Left ventricle myocardium superior (tissue), 1 donor: ENCODE measurements around the gene CHST8. TPM values are rescaled to one million over a fixed set of nuclear protein-coding genes. Genes with fewer than 3 reads are reported as not detected.
"Not testable (repeated sequence)": the region's sequence is repeated elsewhere in the genome, so short reads cannot be mapped to it uniquely, and the experiment has no call there.

Experiments used
- ATAC-seq: fragments of 200-7000 bp; cut with Tn5 transposase; one replicate; pipeline ENCODE4 v1.9.1; 2020; ENCODE audit warnings: mild to moderate bottlenecking, moderate library complexity
- DNase-seq: peaks from one replicate; pipeline ENCODE4 v3.0.0-alpha.2; 2020
- intact Hi-C: fragments of 100-400 bp; cut with micrococcal nuclease; formaldehyde crosslinking; loops from one replicate; pipeline ENCODE4 v1.11.0; 2022
- total RNA-seq: library from RNA; stranded (reverse); fragmentation: NEBNext Ultra II Directional; extraction: Animal tissue kit (Norgen Biotek cat#: 25700); gene quantifications from one replicate; pipeline ENCODE4 v1.2.1, GENCODE V29; 2021
- donor health status: DM: no; HTN: yes; CAD: no; lungs with severe emphysema.

The CHST8 gene
- total RNA-seq, 1 donor from 2014 or later: not detected

DNA sequence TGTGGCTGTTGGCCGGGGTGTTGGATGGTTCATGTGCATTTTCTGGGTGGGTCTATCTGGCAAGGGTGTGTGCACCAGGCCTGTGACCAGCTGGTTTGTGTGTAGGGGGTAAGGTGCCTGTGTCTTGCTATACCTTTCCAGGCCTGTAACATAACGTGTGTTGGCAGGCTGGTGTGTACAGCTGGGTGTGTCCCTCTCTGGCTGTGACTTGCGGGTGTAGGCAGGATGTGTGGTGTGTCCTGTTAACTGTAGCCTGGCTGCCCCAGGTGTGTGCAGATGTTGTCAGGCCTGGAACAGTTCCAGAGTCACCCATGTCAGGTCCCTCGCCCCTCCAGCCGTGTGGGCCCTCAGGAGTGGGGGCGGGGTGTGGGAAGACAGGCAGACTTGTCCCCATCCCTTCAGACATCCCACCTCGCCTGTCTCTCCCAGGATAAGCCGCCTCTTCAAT lies 184.7 kb downstream of the CHST8 start:
- DNase-seq (no peak), ATAC-seq (no peak)
- intact Hi-C loops: no loop called here

DNA sequence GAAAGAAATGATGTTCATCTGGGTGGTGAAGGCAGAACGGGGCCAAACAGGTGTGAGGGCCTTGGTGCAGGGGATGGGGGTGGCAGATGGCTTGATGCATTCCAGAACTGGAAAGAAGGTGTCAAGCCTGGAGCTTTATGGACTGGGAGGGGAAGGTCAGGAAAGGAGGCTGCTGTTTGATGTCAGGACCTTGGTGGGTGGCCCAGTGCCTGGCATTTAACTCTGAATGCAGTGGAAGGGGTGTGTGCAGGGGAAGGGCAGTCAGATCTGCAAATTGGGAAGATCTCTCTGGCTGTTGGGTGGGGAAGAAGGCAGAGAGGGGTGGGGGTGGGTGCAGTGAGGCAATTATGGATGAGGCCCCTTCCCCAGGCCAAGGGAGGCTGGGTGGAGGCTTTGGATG lies 186.6 kb downstream of the CHST8 start:
- ATAC-seq (no peak), DNase-seq (no peak)
- intact Hi-C loops: no loop called here

DNA sequence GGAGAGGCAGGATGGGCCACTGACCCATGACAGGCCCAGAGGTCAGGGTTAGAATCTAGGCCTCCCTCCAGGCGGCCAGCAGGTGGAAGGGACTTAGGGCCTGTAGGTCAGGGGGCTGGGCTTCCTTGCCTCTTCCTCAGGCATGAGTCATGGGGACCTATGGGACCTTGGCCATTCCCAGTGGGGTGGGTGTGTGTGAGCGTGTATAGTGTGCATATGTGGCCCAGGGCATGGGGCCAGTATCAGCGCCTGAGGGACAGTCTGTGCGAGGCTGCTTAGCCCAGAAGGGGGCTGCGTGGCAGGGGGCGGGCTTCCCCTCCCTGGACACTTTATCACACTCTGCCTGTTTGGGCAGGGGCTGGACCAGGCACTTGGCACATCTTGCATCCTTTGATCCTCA lies 188.2 kb downstream of the CHST8 start:
- intact Hi-C loops: no loop called here
- peak; percentile 57 for ATAC-seq

DNA sequence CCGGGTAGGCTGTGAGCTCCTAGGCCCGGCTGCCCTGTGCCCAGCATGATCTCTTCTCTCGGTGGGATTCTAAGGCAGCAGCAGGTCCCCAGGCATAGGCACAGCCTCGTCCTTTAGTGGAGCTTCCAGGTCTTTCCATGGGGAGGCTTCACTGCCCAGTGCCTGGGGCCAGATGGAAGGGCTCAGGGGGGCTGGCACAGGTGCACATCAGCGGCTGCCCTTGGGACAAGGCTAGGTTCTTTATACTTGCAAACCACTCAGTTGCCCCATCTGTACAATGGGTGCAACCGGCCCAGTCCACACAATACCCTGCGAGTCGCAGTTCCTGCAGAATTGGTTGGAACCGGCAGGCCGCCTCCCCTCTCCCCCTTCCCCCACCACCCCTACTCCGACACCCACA lies 189.1 kb downstream of the CHST8 start:
- ATAC-seq (no peak), DNase-seq (no peak)
- intact Hi-C loops: no loop called here

More for the DNA sequence above, 188.2 kb downstream of the CHST8 start:
- no peak for DNase-seq

DNA sequence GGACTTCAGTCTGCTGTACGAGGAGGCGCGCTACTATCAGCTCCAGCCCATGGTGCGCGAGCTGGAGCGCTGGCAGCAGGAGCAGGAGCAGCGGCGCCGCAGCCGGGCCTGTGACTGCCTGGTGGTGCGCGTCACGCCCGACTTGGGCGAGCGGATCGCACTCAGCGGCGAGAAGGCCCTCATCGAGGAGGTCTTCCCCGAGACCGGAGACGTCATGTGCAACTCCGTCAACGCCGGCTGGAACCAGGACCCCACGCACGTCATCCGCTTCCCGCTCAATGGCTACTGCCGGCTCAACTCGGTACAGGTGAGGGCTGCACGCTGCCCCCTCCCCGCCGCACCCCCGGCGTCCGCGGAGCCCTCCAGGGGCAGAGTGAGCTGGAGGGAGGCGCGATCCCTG lies 189.5 kb downstream of the CHST8 start:
- DNase-seq (no peak), ATAC-seq (no peak)
- intact Hi-C loops: no loop called here

DNA sequence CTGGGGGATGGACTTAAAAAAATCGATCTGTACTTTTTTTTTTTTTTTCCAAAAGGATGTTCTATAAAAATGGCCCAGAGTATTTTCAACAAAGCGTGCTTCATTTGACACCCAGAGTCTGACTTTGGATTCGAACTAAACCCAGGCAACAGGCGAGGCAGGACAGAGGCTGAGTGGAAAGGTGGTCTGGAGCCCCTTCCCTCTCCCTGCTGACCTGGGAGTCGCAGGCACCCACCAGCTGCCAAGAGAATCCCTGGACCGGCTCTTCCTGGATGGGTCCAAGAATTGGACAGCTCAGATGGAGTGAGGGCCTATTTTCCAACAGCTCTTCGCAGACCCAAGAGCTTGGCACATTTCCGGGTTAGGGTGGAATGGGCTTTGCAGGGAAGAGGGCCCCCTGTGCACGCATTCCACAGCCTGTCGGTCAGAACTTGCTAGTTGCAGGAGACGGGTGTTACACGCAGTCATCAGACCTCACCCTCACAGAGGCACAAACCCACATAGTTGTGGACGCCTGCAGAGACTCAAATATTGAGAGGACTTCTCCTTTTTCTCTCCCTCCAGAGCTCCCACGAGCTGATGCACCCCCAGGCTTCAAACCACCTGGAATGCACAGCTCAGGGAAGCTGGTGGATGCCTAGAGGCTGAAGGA lies 190.1 kb downstream of the CHST8 start:
- DNase-seq (no peak), ATAC-seq (no peak)
- intact Hi-C loops: no loop called here

DNA sequence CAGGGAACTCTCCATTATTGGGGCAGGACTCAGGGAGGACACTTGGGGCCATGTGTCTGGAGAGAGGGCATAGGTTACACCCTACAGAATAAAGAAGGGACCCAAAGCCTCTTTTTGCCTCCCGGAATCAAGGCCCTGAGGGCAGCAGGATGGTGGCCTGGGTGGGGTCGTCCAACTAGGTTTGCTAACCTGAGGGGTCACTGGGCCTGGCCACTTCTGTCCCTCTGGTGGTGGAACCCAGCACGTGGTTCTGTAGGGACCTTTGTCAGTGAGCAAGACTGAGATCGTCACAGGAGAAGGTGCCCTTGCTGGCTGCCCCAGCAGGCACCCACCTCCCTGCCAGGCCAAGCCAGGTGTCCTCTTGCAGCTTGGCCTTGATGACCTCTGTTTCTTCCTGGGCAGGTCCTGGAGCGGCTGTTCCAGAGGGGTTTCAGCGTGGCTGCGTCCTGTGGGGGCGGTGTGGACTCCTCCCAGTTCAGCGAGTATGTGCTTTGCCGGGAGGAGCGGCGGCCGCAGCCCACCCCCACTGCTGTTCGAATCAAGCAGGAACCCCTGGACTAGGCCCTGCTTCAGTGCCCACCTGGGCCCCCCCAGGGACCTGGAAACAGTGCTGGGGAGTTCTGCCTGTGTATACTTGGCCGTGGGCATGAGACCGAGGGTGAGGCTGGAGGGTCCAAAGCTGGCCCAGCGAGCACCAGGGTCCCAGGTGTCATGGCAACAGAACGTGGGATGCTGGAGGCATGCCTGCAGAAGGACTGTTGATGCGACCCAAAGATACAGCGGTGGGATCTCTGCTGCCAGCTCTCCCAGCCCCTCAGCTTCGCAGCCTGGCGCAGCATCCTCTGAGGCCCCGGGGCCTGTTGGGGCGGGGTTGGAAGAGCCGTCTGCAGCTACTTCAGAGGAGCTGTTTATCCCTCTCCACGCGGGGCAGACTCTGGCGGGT lies 190.9 kb downstream of the CHST8 start:
- intact Hi-C loops: no loop called here
- ATAC-seq (no peak), DNase-seq (no peak)

DNA sequence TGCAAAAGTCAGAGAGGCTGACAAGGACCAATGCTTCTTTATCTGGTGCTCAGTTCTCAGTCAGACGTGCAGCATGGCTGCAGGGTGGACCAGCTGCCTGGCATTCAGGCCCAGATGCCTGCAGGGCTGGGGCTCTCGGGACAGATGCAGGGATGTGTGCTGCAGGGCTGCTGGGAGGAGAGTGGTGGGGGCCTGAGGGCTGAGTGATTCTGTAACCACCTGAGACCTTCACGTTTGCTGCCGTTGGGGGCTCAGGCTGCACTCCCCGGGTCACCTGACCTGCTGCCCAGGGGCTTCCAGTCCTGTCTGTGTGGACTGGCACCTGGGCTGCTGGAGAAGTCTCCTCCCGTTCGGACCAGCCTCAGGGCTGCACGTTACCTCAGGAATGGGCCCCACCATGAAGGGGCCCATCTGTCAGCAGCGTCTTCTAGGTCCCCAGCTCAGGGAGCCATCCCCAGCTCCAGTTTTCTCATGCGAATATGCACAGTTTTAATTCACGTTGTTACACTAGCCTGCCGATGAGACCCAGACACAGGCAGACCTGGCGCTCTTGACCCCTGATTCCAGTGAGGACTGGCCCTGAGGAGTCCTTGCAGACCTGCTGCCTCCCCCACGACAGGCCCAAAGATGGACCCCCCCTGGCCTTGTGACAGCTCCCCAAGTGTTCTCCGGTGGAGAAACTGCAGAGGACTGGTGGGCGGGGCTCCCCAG lies 191.8 kb downstream of the CHST8 start:
- DNase-seq: no peak
- intact Hi-C loops: no loop called here
- no peak for ATAC-seq

DNA sequence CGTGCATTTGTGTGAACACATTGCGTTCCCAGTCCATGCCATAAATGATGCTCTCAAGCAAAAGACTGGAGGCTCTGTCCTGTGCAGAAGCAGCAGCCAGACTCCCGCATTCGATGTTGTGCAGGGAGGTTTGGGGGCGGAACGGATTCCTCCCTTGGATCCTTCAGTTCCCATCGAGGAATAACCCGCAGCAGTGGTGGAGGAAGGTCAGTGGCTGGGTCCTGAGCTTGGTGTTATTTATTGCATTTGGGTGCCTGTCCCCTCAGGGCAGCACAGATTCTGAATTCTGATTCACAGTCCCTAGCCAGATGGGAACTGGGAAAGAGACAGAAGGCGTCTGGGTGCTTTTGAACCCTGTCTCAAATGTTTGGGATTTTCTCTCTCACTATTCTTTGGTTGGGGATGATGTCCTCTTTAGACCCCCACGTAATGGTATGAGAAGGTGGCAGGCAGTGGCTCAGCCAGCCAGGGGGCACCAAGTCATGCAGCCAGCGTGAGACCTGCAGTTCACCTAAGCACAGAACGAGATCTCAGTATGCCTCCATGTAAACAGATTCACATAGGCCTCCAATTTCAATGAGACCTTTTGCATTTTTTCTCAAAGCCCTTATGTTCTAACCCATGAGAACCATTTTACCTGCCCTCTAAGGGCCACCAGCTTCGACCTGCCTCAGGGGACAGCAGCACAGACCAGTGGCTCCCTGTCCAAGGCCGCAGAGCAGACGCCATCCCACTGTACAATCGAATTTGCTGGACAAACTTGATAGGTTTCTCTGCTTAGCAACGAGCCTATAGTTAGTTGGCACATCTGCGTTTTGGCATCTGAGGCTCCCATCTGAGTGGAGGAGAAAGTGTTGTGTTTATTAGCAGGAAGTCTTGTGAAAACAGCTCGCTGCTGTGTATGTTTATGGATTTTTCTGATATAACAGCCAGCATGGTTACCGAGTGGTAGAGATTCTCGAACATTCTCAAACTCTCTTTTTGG lies 192.7 kb downstream of the CHST8 start:
- ATAC-seq (no peak), DNase-seq (no peak)
- intact Hi-C loops: no loop called here

DNA sequence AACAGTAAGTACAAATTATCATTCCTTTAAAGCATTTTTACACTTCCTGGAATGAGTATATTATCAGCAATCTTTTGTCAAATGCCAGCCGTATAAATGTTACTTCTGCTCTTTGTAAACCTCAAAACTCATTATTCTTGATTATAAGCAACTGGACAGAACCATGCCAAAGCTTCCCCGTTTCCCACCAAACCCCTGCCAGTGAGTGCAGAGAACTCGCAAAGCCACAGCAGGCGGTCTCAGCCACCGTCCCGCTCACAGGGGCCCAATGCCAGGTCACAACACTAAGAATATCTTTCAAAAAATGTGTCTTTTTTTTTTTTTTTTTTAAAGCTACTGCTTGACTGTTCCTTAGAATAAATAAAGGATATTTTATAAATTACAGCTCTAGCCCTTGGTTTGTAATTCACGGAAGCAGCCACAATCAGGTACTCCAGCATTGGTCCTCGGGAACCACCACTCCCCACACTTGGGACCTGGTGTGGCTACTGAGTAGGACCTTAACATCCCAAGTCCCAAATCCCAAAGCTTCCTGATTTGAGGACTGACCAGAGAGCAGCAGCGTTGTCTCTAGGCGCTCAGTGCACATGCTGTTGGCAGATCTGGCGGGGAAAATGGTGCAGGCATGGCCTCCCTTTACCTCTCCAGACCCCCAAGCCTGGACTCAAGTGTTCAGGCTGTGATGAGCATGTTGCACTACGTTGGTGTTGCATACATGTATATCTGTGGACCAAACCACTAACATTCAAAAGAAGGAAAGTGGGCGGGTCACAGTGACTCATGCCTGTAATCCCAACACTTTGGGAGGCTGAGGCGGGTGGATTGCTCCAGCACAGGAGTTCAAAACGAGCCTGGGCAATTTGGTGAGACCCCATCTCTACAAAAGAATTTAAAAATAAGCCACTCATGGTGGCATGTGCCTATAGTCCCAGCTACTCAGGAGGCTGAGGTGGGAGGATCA lies 193.9 kb downstream of the CHST8 start:
- intact Hi-C loops: no loop called here
- ATAC-seq: no peak
- no peak for DNase-seq

DNA sequence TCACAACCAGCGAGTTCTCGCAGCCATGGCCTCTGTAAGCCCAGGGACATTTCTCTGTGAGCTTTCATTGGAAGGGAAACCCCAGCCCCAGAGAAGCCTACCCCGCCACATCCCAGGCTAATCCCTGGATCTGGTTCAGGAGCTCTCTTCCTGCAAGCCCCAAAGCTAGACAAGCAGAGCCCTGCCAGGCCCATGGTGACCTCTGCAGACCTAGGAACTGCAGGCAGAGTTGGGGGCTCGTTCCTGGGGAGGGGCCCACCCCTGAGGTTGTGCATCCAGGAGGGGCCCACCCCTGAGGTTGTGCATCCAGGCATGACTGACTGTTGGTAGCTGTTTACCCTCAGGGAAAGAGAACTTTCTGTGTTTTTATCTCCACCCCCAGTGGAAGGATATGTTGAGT lies 196.7 kb downstream of the CHST8 start:
- intact Hi-C loops: no loop called here
- ATAC-seq: no peak
- DNase-seq: no peak

DNA sequence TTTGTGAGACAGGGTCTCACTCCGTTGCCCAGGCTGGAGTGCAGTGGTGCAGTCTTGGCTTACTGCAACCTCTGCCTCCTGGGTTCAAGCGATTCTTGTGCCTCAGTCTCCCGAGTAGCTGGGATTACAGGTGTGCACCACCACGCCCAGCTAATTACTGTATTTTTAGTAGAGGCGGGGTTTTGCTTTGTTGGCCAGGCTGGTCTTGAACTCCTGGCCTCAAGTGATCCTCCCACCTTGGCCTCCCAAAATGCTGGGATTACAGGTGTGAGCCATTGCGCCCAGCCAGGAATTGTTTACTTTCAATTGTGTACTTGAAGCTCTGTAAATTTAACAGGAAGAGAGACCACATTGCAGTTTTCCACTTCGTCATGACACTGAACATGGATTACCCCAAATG lies 197.3 kb downstream of the CHST8 start:
- DNase-seq, intact Hi-C loops, ATAC-seq: not testable (repeated sequence)

DNA sequence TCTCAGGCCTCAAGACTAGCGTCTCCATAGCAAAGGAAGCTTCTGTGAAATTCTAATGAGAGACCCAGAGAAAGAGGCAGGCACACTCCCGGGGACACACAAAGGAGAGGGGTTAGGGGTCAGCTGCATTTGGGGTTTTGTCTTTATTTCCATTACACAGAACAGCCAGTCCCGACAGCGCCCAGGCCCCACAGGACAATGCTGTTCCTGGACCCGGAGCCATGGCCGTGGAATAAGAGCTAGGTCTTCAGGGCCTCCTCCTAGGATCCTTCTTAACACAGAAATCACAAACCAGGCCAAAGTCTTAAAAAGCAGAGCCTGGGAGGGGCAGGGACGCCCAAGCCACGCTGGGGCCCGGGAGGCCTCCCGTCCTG lies 197.7 kb downstream of the CHST8 start:
- DNase-seq (no peak), ATAC-seq (no peak)
- intact Hi-C loops: no loop called here

DNA sequence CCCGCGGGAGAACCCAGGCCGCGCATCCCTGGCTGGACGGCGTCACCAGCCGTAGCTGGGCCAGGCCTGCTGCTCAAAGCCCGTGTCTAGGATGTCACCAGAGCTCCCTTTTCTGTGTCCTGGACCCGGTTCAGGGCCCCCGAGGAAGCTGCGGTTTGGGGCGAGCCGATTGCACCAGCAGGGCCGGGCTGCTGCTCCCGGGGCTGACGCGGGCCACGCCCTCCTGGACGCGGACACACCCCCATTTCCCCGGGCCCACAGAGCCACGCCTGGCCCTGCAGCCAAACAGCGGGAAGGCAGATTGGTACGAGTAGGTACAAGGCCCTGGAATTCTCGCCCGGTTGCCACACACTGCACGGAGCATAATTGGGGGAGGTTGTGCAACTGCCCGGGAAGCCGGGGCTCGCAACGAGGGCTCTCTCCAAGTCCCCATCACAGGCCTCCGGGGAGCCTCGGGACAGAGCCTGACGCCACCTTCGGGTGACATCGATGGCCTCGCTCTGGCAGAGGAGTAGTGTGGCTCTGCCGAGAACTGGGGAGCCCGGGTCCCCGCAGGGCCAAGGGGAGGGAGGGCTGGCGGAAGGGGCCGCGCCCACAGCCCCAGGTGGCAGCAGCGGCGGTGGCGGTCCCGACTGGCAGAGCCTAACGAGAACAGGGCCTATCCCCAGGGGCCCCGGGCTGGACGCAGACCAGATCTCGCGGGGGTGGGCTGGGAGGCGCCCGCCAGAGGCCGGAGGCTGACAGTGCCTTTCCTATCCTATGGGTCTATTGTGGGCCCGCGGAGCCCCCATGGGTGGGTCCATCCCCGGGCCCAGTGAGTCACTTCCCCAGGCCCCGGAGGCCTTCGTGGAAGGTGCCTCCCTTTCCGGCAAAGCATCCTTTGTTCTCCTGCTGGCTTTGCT lies 198.4 kb downstream of the CHST8 start:
- ATAC-seq: peak; percentile 92
- peak; percentile 89 for DNase-seq
- intact Hi-C loops: no loop called here

DNA sequence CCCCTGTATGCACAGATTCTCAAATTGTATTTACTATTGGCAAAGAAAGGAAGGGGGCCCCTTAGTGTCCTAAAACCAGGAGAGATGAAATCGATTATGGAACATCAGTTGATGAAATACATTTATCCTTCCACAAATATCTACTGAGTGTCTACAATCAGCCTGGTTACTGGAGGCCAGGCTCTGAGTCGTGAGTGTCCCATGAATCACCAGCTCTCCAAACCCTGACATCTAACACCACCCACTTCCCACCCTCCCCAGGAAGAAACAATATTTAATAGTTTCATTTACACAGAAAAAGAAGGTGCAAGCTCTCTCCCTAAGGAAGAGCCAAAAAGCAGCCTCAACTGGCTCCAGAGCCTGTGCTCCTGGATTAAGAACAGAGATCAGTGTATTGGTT lies 200.1 kb downstream of the CHST8 start:
- no peak for DNase-seq
- intact Hi-C loops: no loop called here
- ATAC-seq: no peak
